NCI-H1436 treated with DMSO at 0.1 percent for 48 hours (cell line): ENCODE data around the gene CCDC120.

ENCODE experiments used
- DNase-seq: peaks from one replicate; lab custom pipeline; 2025; lab: John Stamatoyannopoulos, UW

Gene CCDC120

DNA sequence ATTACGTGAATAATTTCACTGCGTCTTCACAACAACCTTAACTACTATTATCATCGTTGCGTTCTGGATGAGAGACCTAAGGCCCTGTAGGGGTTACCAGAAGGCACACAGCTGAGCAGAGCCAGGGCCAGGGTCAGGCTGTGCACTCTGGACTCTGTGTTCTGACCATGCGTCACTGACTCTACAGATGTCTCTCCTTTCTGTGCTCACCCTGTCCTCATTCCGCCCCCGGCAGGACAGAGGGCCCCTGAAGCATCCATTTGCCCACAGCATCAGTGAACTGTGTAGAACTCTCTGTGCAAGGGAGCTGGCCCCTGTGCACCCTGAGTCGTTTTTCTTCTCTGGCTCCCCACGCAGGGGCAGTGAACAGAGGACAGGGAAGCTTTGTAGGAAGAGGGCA, 43.4 kb downstream of the CCDC120 start:
- no peak for DNase-seq

DNA sequence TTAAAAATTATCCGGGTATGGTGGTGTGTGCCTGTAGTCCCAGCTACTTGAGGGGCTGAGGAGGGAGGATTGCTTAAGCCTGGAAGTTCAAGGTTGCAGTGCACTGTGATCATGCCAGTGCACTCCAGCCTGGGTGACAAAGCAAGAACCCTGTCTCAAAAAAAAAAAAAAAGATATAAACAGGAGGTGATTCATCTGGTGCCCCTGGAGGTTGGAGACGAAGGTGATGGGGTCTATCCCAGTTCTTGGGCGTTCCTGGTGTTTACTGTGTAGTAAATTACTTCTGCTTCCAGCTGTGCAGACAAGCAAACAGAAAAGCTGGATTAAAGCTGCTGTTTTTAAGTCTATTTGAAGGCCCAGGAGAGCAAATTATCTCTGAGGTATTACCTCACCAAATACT, 44.8 kb downstream of the CCDC120 start:
- DNase-seq, result no peak

DNA sequence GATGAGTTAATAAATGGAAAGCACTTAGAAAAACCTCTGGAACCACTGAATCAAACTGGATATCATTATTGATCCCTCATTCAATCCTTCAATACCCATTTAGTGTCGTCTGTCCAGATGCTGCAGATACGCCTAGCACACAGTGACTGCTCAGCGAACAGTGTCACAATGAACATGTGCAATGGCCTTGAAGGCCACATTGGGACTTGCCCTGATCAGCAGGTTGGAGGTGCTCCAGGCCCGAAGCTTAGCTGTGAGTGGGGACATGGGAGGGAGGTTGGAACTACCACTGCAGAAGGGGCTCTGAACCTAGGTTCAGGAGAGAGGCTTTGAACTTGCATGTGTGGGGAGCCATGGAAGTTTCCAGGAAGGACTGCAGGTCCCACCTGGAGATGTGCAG, 47.5 kb downstream of the CCDC120 start:
- no peak for DNase-seq

DNA sequence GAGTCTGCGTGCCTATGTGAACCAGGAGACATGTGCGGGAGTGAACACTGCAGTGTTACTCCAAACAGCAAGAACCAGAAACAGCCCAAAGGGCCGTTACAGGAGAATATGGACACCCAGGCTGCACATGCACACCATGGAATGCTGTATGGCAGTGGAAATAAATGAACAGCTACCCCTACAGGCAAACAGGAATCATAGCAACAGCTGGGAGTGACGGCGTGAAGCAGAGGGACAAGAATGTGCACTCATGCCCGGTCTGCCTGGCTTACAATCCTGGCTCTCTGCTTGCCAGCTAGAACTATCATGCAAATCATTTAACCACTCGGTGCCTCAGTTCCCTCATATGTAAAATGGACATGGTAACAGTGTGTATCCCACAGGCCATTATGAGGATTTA, 48.1 kb downstream of the CCDC120 start:
- no peak for DNase-seq

DNA sequence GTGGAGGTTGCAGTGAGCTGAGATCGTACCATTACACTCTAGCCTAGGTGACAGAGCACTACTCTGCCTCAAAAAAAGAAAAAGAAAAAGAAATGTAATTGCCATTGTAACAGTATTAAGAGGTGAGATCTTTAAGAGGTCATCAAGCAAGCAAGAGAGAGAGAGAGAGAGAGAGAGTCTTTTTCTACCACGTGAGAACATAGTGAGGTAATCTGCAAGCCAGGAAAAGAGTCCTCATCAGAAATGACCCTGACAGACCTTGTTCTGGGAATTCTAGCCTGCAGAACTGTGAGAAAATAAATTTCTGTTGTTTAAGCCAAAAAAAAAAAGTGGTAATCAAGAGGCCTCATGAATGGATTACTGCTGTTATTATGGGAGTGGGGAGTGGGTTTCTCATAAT, 49.8 kb downstream of the CCDC120 start:
- DNase-seq, result no peak

DNA sequence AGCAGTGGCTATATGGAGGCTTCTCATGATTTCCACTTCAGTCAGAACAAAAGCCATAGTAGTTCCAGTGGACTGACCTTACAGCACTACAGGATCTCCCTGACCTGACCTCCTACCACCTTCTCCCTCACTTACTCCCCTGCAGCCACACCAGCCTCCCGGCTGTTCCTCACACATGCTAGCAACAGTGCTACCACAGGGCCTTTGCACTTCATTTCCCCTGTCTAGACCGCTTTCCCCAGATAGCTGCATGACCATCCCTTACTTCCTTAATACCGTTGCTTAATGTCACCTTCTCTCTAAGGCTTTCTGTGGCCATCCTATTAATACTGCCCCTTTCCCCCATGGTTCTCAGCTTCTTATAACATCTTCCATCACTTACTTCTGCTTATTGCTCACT, 51.6 kb downstream of the CCDC120 start:
- DNase-seq, result no peak

DNA sequence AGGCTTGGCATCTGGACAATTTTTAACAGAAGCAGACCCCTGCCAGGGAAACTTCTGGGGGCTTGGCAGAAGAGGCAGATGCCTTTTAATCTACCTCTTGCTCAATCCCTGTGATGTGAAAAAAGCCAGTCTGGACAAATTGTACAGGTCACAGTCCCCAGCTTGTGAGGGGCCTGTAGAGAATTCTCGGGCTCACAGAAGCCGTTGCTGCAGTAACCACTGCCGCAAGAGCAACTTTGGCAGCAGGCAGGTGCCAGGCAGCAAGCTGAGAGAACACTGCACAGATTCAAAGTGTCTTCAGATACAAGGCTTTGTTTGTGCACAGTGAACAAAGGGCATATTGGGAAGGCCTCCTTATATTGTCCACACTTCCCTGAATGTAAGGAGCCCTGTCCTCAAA, 53.0 kb downstream of the CCDC120 start:
- no peak for DNase-seq

DNA sequence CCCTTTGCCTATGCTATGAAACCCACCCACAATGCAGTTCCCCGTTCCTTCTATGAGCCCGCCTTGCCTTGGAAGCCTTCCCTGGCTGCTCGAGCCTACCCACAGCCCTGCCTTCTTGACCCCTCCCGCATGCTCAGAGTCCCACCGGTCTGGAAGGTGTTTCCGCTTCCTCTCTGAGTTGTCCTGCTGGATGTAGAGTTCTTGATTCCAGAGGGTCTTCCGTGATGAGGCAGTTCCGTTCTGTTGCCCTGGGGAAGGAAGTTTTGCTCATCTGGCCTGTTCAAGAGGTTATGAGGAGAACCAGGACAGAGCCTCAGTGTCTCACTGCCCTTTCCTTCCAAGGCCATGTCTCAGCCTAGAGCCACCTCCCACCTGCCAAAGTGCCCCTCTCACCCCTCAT, 57.3 kb downstream of the CCDC120 start:
- no peak for DNase-seq

DNA sequence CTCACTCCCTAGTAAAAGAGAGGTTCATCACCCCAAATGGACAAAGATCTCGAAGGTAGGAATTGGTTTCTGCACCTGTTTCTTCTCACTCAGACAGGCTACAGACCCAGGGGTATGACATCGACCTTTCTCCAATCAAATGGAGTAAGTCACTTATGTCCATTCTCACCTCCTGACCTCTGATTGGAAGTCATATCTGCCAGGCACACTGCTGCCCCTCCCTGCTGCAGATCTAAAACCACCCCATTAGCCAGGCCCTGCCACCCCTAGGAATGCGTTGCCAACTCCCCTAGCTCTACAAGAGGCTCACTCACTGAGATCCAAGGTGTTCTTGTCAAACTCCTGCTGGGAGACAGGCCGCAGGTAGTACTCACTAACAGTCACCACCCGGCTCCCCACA, 57.9 kb downstream of the CCDC120 start:
- no peak for DNase-seq

DNA sequence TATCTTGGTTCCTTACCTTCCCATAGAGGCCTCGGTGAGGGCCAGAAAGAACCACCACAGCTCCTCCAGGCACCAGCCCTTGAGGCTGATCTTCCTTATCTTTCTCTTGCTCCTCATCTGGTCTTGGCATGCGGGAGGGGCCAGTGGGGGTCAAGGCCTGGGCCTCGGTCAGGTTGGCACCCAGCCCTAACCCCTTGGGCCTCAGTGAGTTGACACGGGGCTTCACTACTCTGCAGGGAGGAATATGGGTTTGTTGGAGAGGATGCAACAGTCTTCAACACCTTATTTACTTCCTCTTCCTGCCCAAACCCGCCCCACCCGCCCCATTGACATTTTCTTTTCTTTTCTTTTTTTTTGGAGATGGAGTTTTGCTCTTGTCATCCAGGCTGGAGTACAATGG, 58.8 kb downstream of the CCDC120 start:
- no peak for DNase-seq
